Prostate gland (tissue), 2 donors: ENCODE measurements around the gene UCHL1.

Experiments
- POLR2A ChIP-seq: fragments of 450-650 bp; IDR thresholded peaks from one replicate; pipeline ENCODE4 v1.6.1; 2016; ENCODE audit warnings: antibody characterized with exemption, mild to moderate bottlenecking
- TF ChIP-seq, protein P1 (sequence below), 4 experiments: fragments of 200-600 bp in 2 of 4; fragments of 450-650 bp in 2 of 4; sonication (generic) in 2 of 4; IDR thresholded peaks; 1 replicate in 3 of 4; 2 replicates in 1 of 4; pipeline ENCODE4 v1.5.1; 2016 to 2019; ENCODE audit warnings: antibody characterized with exemption in 4 of 4, mild to moderate bottlenecking in 2 of 4, moderate library complexity in 2 of 4

DNA sequence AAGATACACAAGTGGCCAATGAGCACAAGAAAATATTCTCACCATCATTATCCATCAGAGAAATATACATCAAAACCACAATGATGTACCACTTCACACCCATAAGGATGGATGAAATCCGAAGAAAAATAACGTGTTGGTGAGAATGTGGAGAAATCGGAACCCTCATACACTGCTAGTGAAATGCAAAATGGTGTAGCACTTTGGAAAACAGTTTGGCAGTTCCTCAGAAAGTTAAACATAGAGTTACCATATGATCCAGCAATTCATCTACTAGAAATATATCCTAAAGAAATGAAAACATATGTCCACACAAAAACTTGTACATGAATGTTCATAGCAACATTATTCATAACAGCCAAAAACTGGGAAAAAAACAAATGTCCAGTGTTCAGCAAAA is 23.9 kb upstream of the UCHL1 start:
- TF ChIP-seq, protein P1, sequence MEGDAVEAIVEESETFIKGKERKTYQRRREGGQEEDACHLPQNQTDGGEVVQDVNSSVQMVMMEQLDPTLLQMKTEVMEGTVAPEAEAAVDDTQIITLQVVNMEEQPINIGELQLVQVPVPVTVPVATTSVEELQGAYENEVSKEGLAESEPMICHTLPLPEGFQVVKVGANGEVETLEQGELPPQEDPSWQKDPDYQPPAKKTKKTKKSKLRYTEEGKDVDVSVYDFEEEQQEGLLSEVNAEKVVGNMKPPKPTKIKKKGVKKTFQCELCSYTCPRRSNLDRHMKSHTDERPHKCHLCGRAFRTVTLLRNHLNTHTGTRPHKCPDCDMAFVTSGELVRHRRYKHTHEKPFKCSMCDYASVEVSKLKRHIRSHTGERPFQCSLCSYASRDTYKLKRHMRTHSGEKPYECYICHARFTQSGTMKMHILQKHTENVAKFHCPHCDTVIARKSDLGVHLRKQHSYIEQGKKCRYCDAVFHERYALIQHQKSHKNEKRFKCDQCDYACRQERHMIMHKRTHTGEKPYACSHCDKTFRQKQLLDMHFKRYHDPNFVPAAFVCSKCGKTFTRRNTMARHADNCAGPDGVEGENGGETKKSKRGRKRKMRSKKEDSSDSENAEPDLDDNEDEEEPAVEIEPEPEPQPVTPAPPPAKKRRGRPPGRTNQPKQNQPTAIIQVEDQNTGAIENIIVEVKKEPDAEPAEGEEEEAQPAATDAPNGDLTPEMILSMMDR (IDR thresholded peaks at IDR 0.05): no peak
- no peak for TF ChIP-seq POLR2A
